PFSK-1 (cell line): ENCODE data around the gene ZER1.
A peak's percentile ranks its signal among the peaks of the same experiment; 100 is the strongest.

Experiments
- FOXP2 ChIP-seq: optimal IDR thresholded peaks from 2 replicates; pipeline ENCODE3; 2011; ENCODE audit warnings: borderline replicate concordance, control low read depth, inconsistent platforms; ENCODE audit not compliant: insufficient read depth; ENCODE audit errors: extremely low read length, extremely low read depth
- POLR2AphosphoS5 ChIP-seq: IDR thresholded peaks from 2 replicates; pipeline ENCODE4 v1.6.1; 2012; ENCODE audit warnings: low read depth, mild to moderate bottlenecking, control low read depth, low read length, moderate library complexity
- REST ChIP-seq, 2 experiments: IDR thresholded peaks; 2 replicates each; pipeline versions ENCODE4 v1.6.1 to v1.8.0; 2011 to 2012; ENCODE audit warnings: low read depth in 2 of 2, low read length in 2 of 2, control low read depth in 1 of 2, inconsistent platforms in 1 of 2, mild to moderate bottlenecking in 1 of 2, moderate library complexity in 1 of 2; ENCODE audit not compliant: insufficient read depth in 1 of 2
- SIN3A ChIP-seq: IDR thresholded peaks from 2 replicates; pipeline ENCODE4 v1.6.1; 2012; ENCODE audit warnings: mild to moderate bottlenecking, low read length, moderate library complexity, borderline replicate concordance; ENCODE audit not compliant: insufficient read depth
- TAF1 ChIP-seq: IDR thresholded peaks from 2 replicates; pipeline ENCODE4 v1.6.1; 2012; ENCODE audit warnings: low read length, control low read depth, borderline replicate concordance; ENCODE audit not compliant: insufficient read depth

- TF ChIP-seq POLR2AphosphoS5 (peak; percentile 88), SIN3A (no peak), TAF1 (peak; percentile 55; the same call in 1 of the 2 replicates), REST (IDR thresholded peaks at IDR 0.05; ENCODE audit: insufficient read depth in 1 of 2, low read depth in 2 of 2, low read length in 2 of 2) (peak in 1 of 2 experiments; percentile 23; a peak in 1 of 4 replicates), FOXP2 (no peak)
Observed at GRCh38 chr9:128818099-128818838, 46.5 kb upstream of the ZER1 start, which contains the start of gene ENDOG.
